ENCODE data around the gene PLXNA2.

PLXNA2 gene

DNA sequence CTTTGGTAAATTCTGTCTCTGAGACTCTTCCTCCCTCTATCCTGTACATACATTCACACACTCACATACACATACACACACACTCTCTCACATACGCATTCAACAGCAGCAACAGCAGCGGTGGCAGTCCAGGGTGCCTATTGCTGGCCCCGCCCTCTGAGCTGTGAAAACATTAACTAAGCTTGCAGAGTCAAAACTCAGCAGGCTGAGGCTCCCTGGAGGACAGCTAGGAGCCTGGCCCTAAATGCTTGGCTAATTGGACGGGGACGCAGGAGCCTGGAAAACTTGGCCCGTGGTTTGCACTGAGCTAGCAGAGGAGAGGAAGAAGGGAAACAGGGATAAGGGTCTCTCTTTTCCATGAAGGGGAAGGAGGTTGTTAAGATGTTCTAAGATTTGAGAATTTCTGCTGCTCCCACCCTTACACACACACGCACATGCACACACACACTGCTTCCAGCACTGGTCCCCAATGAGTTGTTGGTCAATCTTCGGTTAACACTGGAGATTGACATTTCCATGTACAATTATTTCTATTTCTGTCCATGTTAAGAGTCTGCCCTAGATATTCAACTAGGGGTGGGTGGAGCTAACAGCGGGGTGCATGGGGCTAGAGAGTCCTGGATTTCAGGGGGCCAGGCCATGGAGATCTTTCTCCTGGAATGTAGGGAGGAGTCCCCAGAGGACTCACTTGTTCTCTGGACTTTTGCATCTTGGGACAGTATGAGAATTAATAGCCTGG lies 94.2 kb downstream of the PLXNA2 start:
- in situ Hi-C loops (cut with HindIII; ENCODE audit: low sequenced_read_pairs): no loop called here

DNA sequence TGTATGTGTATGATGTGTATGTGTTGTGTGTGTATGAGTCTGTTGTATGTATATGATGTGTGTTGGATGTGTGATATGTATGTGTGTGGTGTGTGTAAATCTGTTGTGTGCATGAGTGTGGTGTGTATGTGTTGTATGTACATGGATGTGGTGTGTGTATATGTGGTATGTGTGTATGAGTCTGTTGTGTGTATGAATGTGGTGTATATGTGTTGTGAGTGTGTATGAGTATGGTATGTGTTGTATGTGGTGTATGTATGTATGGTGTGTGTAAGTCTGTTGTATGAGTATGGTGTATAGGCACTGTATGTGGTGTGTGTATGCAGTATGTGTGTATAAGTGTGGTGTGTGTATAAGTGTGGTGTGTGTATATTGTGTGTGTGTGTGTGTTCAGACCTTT lies 95.0 kb downstream of the PLXNA2 start:
- in situ Hi-C loops (cut with HindIII; ENCODE audit: low sequenced_read_pairs): no loop called here

- in situ Hi-C loops (cut with HindIII; ENCODE audit: low sequenced_read_pairs): no loop called here
These were observed 95.8 kb downstream of the PLXNA2 start for GRCh38 chr1:208148380-208148779.

- in situ Hi-C loops (cut with HindIII; ENCODE audit: low sequenced_read_pairs): no loop called here
These were observed 97.5 kb downstream of the PLXNA2 start for GRCh38 chr1:208146650-208147049.

DNA sequence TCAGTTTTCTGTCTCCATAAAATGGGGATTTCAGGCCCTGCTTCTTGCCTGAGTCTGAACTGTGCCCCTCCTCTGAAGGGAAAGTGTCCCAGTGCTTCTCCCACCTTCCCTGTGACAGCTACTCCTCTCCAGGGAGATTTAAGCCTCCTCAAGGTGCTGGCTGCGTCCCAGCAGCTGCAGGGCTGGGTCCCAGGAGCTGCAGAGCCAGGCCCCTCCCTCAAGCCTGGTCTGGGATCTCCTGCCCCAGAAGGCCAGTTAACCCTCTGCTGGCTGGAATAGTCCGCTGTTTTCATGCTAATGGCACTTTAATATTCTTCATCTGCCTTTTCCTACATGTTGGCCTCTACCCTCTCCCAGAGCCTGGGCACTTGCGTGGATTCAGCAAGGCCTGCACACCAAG lies 99.0 kb downstream of the PLXNA2 start:
- in situ Hi-C loops (cut with HindIII; ENCODE audit: low sequenced_read_pairs): no loop called here

- in situ Hi-C loops (cut with HindIII; ENCODE audit: low sequenced_read_pairs): no loop called here
These were observed 101.4 kb downstream of the PLXNA2 start for GRCh38 chr1:208142590-208143382.

DNA sequence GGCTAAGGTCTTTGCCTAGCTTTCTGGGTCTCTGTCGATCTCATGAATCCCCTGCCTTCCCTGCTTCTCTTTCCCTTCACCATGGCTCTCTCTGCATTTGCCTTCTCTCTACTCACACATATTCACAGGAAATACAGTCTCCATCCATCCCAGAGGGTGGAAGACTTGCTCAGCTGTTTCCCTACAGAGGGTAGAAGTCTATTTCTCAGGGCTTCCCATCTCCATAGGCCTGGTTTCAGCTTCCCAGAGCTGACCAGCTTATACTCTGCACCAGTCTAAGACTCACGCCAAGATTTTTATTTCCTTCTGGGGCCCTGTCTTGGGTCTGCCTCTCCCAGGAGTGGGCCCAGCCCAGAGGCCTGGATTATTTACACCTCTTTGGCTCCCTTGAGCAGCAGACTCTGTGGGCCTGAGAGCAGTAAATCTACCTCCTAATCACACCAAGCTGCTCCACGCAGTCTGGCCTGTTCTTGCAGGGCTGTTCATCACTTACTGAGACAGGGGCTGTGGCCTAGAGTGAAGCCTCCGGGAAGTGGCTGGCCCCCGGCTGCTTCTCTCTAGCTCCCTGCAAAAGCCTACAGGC lies 102.5 kb downstream of the PLXNA2 start:
- in situ Hi-C loops (cut with HindIII; ENCODE audit: low sequenced_read_pairs): no loop called here

DNA sequence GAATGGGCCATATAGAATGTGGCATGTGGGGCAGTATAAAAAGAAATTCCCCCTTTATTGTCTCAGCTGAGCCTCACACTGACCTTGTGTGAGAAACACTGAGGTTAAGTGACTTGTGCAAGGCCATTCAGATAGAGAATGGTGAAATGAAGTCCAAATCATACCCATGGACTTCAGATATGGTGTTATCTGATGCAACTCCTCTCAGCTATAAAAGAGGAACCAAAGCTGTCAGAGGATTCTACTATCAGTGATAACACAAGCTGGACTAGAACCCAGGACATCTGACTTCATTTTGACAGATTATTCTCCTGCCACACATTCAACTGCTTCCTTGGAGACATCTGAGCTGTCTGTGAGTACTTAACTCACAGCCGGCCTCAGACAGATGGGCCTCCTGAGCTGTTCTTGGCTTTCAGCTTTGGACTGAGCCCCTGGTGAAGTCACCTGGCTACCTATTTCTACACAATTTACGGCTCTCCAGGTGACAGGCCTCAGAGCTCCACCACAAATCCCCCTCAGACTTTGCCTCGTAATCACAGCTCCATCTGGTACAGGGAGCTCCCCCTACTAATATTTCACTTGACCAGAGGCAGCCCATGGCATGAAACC lies 104.6 kb downstream of the PLXNA2 start:
- in situ Hi-C loops (cut with HindIII; ENCODE audit: low sequenced_read_pairs): no loop called here

- in situ Hi-C loops (cut with HindIII; ENCODE audit: low sequenced_read_pairs): no loop called here
These were observed 107.0 kb downstream of the PLXNA2 start for GRCh38 chr1:208137193-208137592.

GRCh38 chr1:208136459-208137182 lies 107.6 kb downstream of the PLXNA2 start:
- in situ Hi-C loops (cut with HindIII; ENCODE audit: low sequenced_read_pairs): no loop called here

GRCh38 chr1:208135354-208135753 lies 108.8 kb downstream of the PLXNA2 start:
- in situ Hi-C loops (cut with HindIII; ENCODE audit: low sequenced_read_pairs): no loop called here

GRCh38 chr1:208134491-208134890 lies 109.7 kb downstream of the PLXNA2 start:
- in situ Hi-C loops (cut with HindIII; ENCODE audit: low sequenced_read_pairs): no loop called here

GRCh38 chr1:208133355-208133754 lies 110.8 kb downstream of the PLXNA2 start:
- in situ Hi-C loops (cut with HindIII; ENCODE audit: low sequenced_read_pairs): no loop called here

GRCh38 chr1:208132287-208132882 lies 111.8 kb downstream of the PLXNA2 start:
- in situ Hi-C loops (cut with HindIII; ENCODE audit: low sequenced_read_pairs): no loop called here

GRCh38 chr1:208131621-208132286 lies 112.4 kb downstream of the PLXNA2 start:
- in situ Hi-C loops (cut with HindIII; ENCODE audit: low sequenced_read_pairs): no loop called here

GRCh38 chr1:208129487-208129886 lies 114.7 kb downstream of the PLXNA2 start:
- in situ Hi-C loops (cut with HindIII; ENCODE audit: low sequenced_read_pairs): no loop called here

DNA sequence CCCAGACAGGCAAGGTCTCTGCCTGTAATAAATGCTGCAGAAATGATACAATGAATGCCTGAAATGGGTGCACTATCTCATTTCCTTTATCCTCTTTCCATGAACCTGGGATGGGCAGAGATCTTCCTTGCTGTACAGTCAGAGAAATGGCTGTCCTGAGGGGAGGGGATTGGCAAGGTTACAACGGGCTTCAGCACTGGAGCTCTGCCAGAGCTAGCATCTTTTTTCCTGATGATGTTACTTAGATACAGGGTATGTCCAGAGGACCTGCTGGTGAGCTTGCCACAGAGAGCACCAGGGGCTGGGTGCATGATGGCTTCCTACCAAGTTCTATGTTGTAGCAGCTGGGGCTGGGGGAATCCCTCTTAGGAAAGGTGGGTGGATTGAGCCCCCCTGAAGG lies 115.1 kb downstream of the PLXNA2 start:
- in situ Hi-C loops (cut with HindIII; ENCODE audit: low sequenced_read_pairs): no loop called here

DNA sequence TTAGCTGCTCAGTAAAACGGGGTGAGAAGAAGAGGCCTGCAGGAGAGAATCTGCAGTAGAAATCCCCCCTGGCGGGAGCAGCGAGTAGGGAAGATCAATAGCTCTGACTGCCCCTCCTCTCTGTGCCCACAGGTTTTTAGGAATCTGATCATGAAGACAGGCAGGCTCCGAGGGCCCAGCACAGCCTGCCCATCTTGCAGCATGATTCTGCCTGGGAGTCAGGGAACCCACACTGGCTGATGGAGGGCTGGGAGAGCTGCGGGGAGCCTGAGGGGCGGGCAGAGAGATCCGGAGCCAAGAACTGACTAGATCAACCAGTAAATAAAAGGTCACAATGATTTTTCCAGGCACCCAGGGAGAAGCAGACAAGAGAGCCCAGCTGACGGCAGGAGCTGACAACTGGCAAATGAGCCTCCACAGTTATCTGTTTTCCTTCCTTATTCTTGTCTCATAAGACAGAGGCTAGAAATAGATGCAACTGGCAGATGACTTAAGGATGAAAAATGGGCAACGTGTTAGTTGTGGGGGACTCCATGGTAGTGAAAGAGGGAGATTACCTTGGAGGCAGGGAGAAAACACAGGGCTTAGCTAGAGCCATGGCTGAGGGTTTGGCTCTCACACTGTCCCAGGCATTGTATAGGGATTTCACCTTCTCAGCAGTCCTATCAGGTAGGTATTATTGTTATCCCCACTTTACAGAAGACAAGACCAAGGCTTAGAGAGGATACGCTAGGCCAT lies 116.2 kb downstream of the PLXNA2 start:
- in situ Hi-C loops (cut with HindIII; ENCODE audit: low sequenced_read_pairs): no loop called here

- in situ Hi-C loops (cut with HindIII; ENCODE audit: low sequenced_read_pairs): no loop called here
These were observed 116.9 kb downstream of the PLXNA2 start for GRCh38 chr1:208127284-208127683.
